ENCODE data around the gene MED29. TPM values are rescaled to one million over a fixed set of nuclear protein-coding genes. Genes with fewer than 3 reads are reported as not detected.
A peak's percentile ranks its signal among the peaks of the same experiment; 100 is the strongest.

MED29 gene
- total RNA-seq, 1 experiment from 2014 or later, result 739 TPM

DNA sequence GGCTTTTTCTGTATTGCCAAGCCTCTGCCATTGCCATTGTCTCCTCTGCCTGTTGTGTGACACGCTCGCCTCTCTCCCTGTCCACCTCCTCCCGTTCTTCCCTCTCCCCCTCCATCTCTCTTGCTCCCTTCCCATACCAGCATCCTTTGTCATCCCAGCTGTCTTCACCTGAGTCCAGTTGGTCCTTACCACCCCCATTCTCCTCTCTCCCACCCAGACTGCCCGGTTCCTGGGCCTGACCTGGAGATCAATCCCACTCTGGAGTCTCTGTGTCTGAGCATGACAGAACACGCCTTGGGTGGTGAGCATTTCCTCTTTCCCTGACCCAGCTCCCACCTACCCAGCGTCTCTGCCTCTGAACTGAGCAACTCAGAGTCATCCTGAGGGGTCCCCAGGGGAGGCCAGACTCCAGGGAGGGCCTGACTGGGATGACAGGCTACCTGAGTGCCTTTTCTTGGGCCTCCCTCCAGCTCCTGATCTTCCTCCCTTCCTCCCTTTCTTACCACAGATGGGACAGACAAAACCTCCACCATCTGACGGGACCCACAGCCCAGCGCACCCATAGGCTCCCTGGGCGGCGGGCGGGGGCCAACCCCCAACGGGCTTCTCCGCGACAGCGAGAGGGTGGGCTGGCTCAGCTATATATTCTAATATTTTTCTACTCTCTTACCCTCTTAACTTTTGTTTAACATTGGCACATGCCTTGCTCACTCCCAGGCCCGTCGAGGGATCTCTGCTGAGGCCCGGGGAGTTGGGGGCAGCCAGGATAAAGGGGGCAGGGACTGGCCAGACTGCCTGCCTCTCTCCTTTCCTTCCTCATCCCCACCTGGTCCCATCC is 8.0 kb upstream of the MED29 start:
- intact Hi-C loops (cut with micrococcal nuclease; ENCODE audit: unreplicated experiment), result no loop called here
- H3K27me3 ChIP-seq (ENCODE audit: control insufficient read depth, insufficient read depth, low read length), result no peaks in the 10 kb centered on the region
- no peaks in the 10 kb centered on the region for H3K9me3 ChIP-seq (ENCODE audit: control insufficient read depth, insufficient read depth, low read depth, low read length)
- H3K4me1 ChIP-seq (ENCODE audit: control insufficient read depth, insufficient read depth, low read length), result peaks cover 23% of the 10 kb centered on the region
- no peak overlapping the region for H3K27ac ChIP-seq (ENCODE audit: low read length)
- TF ChIP-seq POLR2AphosphoS5 (IDR thresholded peaks at IDR 0.05; ENCODE audit: low read depth, low read length) (no peak), SIN3A (IDR thresholded peaks at IDR 0.05; ENCODE audit: borderline replicate concordance, insufficient read depth, low read depth, low read length) (no peak), TCF7L2 (IDR thresholded peaks at IDR 0.05; ENCODE audit: low read depth, low read length) (no peak)
- TF ChIP-seq, protein P1, sequence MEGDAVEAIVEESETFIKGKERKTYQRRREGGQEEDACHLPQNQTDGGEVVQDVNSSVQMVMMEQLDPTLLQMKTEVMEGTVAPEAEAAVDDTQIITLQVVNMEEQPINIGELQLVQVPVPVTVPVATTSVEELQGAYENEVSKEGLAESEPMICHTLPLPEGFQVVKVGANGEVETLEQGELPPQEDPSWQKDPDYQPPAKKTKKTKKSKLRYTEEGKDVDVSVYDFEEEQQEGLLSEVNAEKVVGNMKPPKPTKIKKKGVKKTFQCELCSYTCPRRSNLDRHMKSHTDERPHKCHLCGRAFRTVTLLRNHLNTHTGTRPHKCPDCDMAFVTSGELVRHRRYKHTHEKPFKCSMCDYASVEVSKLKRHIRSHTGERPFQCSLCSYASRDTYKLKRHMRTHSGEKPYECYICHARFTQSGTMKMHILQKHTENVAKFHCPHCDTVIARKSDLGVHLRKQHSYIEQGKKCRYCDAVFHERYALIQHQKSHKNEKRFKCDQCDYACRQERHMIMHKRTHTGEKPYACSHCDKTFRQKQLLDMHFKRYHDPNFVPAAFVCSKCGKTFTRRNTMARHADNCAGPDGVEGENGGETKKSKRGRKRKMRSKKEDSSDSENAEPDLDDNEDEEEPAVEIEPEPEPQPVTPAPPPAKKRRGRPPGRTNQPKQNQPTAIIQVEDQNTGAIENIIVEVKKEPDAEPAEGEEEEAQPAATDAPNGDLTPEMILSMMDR (IDR thresholded peaks at IDR 0.05), result no peak
- TF ChIP-seq, protein P2, sequence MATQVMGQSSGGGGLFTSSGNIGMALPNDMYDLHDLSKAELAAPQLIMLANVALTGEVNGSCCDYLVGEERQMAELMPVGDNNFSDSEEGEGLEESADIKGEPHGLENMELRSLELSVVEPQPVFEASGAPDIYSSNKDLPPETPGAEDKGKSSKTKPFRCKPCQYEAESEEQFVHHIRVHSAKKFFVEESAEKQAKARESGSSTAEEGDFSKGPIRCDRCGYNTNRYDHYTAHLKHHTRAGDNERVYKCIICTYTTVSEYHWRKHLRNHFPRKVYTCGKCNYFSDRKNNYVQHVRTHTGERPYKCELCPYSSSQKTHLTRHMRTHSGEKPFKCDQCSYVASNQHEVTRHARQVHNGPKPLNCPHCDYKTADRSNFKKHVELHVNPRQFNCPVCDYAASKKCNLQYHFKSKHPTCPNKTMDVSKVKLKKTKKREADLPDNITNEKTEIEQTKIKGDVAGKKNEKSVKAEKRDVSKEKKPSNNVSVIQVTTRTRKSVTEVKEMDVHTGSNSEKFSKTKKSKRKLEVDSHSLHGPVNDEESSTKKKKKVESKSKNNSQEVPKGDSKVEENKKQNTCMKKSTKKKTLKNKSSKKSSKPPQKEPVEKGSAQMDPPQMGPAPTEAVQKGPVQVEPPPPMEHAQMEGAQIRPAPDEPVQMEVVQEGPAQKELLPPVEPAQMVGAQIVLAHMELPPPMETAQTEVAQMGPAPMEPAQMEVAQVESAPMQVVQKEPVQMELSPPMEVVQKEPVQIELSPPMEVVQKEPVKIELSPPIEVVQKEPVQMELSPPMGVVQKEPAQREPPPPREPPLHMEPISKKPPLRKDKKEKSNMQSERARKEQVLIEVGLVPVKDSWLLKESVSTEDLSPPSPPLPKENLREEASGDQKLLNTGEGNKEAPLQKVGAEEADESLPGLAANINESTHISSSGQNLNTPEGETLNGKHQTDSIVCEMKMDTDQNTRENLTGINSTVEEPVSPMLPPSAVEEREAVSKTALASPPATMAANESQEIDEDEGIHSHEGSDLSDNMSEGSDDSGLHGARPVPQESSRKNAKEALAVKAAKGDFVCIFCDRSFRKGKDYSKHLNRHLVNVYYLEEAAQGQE (IDR thresholded peaks at IDR 0.05; ENCODE audit: insufficient read depth in 1 of 2, low read depth in 2 of 2, low read length in 1 of 2), result no peak
- peak; percentile 1 for ATAC-seq
- H3K4me3 ChIP-seq (ENCODE audit: low read depth in 2 of 2, low read length in 2 of 2), result no peak overlapping the region
- H3K36me3 ChIP-seq (ENCODE audit: control insufficient read depth, insufficient read depth, low read length), result peaks cover 89% of the 10 kb centered on the region
- CTCF ChIA-PET, result interaction anchor here (0.7 to 3.0 kb wide), 9 partner anchors 8 to 421 kb away, joined by 3 to 20 read pairs (median 4); partner anchors contain the start of genes MED29, PAF1 and SAMD4B
- in situ Hi-C loops (cut with HindIII; ENCODE audit: low pct_unique_long_range_greater_than_20kb, low sequenced_read_pairs), result no loop called here
- no peak for DNase-seq (ENCODE audit: low read depth, low spot score)
- POLR2A ChIA-PET, result interaction anchor here (0.6 to 2.3 kb wide), 19 partner anchors 8 to 722 kb away, joined by 3 to 14 read pairs (median 4); partner anchors contain the start of genes MED29, PAF1, RPS16 and SAMD4B
- no TSS peak for BruUV-seq (replicated peaks)

DNA sequence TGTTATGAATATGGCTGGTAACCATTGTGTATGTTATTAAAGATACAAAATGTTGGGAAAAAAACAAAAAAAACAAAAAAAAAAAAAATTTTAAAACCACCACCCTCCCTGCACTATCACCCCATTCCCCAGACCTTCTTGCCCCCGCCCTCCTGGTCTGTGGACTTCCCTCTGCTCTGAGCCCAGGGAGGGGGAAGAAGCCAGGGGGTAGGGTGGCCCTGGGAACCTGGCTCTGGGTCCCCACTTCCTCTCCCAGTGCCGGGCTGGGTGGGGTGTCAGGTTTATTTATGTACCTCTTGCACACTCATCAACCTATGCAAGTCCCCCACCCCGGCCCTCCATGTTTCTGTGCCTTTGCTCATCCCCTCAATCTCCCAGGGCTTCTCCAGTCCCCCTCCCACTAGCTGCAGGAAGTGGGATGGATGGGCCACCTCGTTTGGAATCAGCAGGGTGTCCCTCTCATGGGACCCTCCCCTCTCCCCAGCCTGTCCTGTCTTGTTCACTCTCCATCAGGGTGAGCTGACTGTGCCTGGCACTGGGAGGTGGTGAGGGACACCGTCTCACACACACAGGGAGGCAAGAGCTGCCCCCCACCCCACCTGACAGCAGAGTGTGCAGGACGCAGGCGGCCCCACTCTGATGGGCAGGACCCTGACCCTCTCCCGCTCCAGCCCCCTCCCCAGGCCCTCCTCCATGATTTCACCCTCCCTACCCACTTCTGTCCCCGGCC is 6.2 kb upstream of the MED29 start:
- CTCF ChIA-PET, result interaction anchor here (0.7 to 3.0 kb wide), 9 partner anchors 13 to 750 kb away, joined by 4 to 20 read pairs (median 4); no protein-coding TSS in a partner anchor
- in situ Hi-C loops (cut with HindIII; ENCODE audit: low pct_unique_long_range_greater_than_20kb, low sequenced_read_pairs), result no loop called here

More for the DNA sequence above, 6.2 kb upstream of the MED29 start:
- TF ChIP-seq, protein P2 (IDR thresholded peaks at IDR 0.05; ENCODE audit: insufficient read depth in 1 of 2, low read depth in 2 of 2, low read length in 1 of 2), result no peak
- TF ChIP-seq SIN3A (IDR thresholded peaks at IDR 0.05; ENCODE audit: borderline replicate concordance, insufficient read depth, low read depth, low read length) (no peak), POLR2AphosphoS5 (IDR thresholded peaks at IDR 0.05; ENCODE audit: low read depth, low read length) (no peak), TCF7L2 (IDR thresholded peaks at IDR 0.05; ENCODE audit: low read depth, low read length) (no peak)
- TF ChIP-seq, protein P1 (IDR thresholded peaks at IDR 0.05), result no peak
- peak; percentile 11 for ATAC-seq
- Histone ChIP-seq H3K27me3 (ENCODE audit: control insufficient read depth, insufficient read depth, low read length) (no peaks in the 10 kb centered on the region), H3K27ac (ENCODE audit: low read length) (peak overlapping the region; percentile 0; the same call in 1 of the 2 replicates), H3K9me3 (ENCODE audit: control insufficient read depth, insufficient read depth, low read depth, low read length) (no peaks in the 10 kb centered on the region), H3K36me3 (ENCODE audit: control insufficient read depth, insufficient read depth, low read length) (peaks cover 95% of the 10 kb centered on the region), H3K4me3 (ENCODE audit: low read depth in 2 of 2, low read length in 2 of 2) (no peak overlapping the region), H3K4me1 (ENCODE audit: control insufficient read depth, insufficient read depth, low read length) (peaks cover 33% of the 10 kb centered on the region)
- POLR2A ChIA-PET, result interaction anchor here (0.5 to 2.0 kb wide), 17 partner anchors 9 to 557 kb away, joined by 3 to 12 read pairs (median 6); partner anchors contain the start of genes PLEKHG2 and RPS16
- no TSS peak for BruUV-seq (replicated peaks)
- no peak for DNase-seq (ENCODE audit: low read depth, low spot score)
- intact Hi-C loops (cut with micrococcal nuclease; ENCODE audit: unreplicated experiment), result no loop called here
